HG02840 (cell line): ENCODE results near the gene TBX1.

Source experiments
- ATAC-seq: cut with Tn5 transposase; IDR thresholded peaks from one replicate; pipeline ENCODE4 v1.9.1; 2021; ENCODE audit warnings: mild to moderate bottlenecking, moderate library complexity, moderate number of reproducible peaks; ENCODE audit not compliant: unreplicated experiment, low FRiP score

Gene TBX1

GRCh38 chr22:19760058-19760950 is at the start of gene TBX1:
TSS of gene TBX1 (plus strand) at chr22:19760778. CDS start at chr22:19760844, 66 bp downstream.
- no peak for ATAC-seq

- no peak for ATAC-seq
These were observed 47.3 kb upstream of the TBX1 start for GRCh38 chr22:19713245-19713644.

- ATAC-seq = no peak
These were observed 46.8 kb upstream of the TBX1 start for GRCh38 chr22:19713650-19714311.

- no peak for ATAC-seq
These were observed 46.0 kb upstream of the TBX1 start, which contains the start of gene SEPTIN5 for GRCh38 chr22:19714312-19715187. TSS of gene SEPTIN5 (plus strand) at chr22:19714503. CDS start at chr22:19714589, 86 bp downstream.

- ATAC-seq = no peak
These were observed 45.2 kb upstream of the TBX1 start for GRCh38 chr22:19715188-19715930.

GRCh38 chr22:19716041-19716828 is 44.3 kb upstream of the TBX1 start:
- ATAC-seq = no peak

GRCh38 chr22:19716829-19717105 is 43.8 kb upstream of the TBX1 start:
- no peak for ATAC-seq

- ATAC-seq = no peak
These were observed 43.4 kb upstream of the TBX1 start for GRCh38 chr22:19717181-19717580.

- no peak for ATAC-seq
These were observed 42.7 kb upstream of the TBX1 start for GRCh38 chr22:19717691-19718455.

GRCh38 chr22:19718456-19719049 is 42.0 kb upstream of the TBX1 start:
- ATAC-seq = no peak

- no peak for ATAC-seq
These were observed 41.5 kb upstream of the TBX1 start for GRCh38 chr22:19719050-19719482.

GRCh38 chr22:19719488-19720021 is 41.0 kb upstream of the TBX1 start:
- ATAC-seq = no peak

- ATAC-seq = no peak
These were observed 40.3 kb upstream of the TBX1 start for GRCh38 chr22:19720150-19720827.

- no peak for ATAC-seq
These were observed 39.6 kb upstream of the TBX1 start for GRCh38 chr22:19720999-19721329.

- no peak for ATAC-seq
These were observed 39.0 kb upstream of the TBX1 start for GRCh38 chr22:19721330-19722177.

- ATAC-seq = no peak
These were observed 38.2 kb upstream of the TBX1 start for GRCh38 chr22:19722178-19722981.
